ENCODE data around the gene UHMK1. TPM values are rescaled to one million over a fixed set of nuclear protein-coding genes. Genes with fewer than 3 reads are reported as not detected.
"Not testable (repeated sequence)": the region's sequence is repeated elsewhere in the genome, so short reads cannot be mapped to it uniquely, and the experiment has no call there.

The UHMK1 gene
- polyA plus RNA-seq, 3 donors: 6.9 to 23.8 (median 20.2) TPM

DNA sequence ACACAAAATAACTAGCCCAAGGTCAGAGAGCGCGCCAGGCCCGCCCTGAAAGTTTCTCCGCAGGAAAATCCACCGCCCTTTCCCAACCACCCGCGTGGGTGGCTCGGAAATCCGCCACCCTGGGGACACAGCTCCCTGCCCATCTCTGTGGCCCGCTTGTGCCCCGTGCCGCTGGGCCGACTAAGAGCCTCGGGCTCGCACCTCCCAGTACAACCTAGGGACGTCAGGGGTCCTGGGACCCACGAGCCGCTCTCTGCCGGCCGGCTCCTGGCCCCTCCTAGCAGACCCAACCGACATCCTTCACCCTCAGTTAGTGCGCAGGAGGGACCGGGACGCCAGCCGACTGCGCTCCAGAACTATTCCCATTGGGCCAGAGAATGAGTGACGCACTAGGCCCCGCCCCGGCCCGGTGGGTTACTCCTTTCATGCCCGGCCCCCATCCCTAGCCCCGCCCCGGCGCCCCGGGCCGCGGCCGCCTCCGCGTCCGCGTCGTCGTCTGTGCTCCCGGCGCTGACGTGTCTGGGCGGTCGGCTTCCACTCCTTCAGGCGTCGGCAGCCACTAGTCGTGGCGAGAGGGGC is 63.5 kb downstream of the UHMK1 start:
- H3K27ac ChIP-seq (ENCODE audit: low read depth, low read length): peak overlapping the region; percentile 93
- 0% methylated on average over 43 to 53 of the region's 53 CpGs for WGBS, 3 donors

DNA sequence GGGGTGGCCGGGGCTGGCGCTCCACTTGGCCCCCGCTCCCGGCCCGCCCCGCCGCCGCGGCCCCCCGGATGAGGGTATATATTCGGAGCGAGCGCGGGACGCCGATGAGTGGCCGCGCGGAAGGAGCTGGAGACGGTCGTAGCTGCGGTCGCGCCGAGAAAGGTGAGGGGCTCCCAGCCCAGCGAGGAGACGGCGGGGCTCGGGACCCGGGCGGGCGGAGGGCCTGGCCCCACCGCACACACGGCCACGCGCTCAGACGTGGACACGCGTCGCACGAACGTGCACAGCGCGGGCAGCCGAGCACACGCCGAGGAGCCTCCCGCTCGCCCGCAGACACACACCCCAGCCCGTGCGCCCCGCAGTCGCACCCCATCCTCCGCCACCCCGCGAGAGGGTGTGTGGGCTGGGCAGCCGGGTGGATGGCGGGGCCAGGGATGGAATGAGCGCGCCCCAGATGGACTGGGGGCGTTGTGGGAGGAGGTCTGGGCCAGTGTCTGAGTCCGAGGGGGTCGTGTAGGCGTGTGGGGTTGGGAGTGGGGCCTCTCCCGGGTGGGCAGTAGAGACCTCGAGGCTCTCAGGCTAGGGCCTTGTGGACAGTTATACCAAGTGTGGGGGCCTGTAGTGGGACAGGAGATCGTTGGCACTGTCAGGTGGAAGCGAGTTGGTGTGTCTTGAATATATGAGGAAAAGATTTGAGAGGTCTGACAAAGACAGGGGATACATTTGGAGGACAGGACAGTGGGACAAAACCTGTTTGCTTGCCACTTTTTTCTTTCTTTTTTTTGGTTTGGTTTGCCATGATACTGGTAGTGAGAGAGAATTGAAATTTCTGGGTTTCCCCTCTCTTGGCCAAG is 64.2 kb downstream of the UHMK1 start, which contains the start of gene UAP1:
UAP1 (plus strand) TSS at position 107 of the 854 bp plus-strand sequence. CDS start 4,347 bp downstream, outside the sequence.
- peak within 1 kb of the TSS; percentile 93 for H3K27ac ChIP-seq (ENCODE audit: low read depth, low read length)
- 1 to 2% (median 1%) methylated on average over 47 to 69 of the region's 69 CpGs for WGBS, 3 donors

GRCh38 chr1:162562470-162562828 is 64.8 kb downstream of the UHMK1 start:
- 28 to 38% (median 32%) methylated on average over 5 of the region's 5 CpGs for WGBS, 3 donors

GRCh38 chr1:162564762-162565218 is 67.2 kb downstream of the UHMK1 start:
- 46 to 59% (median 56%) methylated on average over 5 of the region's 5 CpGs for WGBS, 3 donors
- H3K27ac ChIP-seq (ENCODE audit: low read depth, low read length): no peak overlapping the region

More at GRCh38 chr1:162562470-162562828, 64.8 kb downstream of the UHMK1 start:
- H3K27ac ChIP-seq (ENCODE audit: low read depth, low read length): peak overlapping the region; percentile 70

DNA sequence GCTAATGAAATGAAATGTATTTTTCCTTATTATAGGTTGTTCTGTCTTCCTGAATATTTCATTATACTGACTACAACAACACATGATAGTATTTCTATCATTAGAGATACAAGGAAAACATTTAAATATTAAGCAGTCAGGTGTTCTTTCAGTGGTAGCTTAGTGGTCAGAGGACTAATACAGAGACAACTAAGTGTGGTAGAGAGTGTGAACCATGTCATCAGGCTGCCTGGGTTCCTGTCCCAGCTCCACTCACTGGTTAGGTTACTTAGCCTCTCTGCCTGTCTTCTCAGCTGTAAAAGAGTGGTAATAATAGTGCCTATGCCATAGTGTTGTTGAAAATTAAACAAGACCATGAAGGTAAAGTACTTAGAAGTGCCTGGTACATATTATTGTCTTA is 67.8 kb downstream of the UHMK1 start:
- H3K27ac ChIP-seq (ENCODE audit: low read depth, low read length): no peak overlapping the region

DNA sequence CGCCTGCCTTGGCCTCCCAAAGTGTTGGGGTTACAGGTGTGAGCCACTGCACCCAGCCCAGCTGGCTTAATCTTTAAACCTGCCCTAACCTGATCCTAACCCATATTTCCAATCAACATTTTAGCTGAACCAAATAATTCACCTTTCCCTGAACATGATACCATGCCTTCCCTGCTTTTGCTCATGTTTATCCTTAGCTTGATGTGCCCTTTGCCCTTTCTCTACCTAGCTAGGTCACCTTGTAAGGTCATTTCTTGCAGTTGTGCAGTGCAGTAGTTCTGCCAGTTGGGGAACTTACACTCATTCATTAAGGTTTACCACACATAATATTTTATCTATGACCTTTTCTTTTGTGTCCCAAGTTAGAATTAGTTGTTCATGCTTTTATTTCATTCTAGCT is 69.3 kb downstream of the UHMK1 start:
- no peak overlapping the region for H3K27ac ChIP-seq (ENCODE audit: low read depth, low read length)
- 93 to 100% (median 93%) methylated on average over 1 of the region's 1 CpG for WGBS, 3 donors

DNA sequence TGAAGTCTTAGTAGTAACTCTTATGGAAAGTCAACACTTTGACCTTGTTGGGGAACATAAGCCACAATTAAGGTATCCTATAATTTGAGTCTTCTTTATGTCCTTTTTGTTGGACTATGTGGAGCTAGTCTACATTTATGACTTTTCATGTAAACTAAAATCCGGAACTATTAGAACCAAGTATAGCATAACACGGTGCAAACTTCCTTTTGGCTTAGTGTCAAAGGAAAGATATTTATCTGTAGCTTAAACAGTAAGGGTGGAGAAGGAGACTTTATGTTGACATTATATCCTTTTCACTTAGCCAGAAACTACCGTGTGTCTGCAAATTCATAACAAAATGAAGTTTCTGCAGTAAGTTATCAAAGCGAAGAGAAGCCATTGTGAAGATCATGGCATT is 71.2 kb downstream of the UHMK1 start:
- WGBS, 3 donors: 36 to 45% (median 43%) methylated on average over 4 of the region's 4 CpGs

DNA sequence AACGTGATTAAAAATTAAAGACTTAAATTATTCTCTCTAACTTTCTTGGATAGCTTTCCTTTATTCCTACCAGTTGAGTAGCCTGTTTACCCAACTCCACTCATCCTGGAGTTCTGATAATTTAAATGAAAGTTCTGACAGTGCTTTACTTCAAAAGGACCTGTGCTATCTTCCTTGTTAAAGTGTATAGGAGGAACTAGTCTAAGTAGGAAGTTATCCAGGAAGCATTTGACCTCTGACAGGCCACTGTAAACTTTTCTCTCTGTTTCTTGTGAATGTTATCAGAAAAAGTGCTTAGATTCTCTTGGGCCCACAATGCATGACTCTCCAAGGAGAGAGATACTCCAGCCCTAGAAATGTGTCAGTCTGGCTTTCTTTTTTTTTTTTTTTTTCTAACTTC is 73.1 kb downstream of the UHMK1 start:
- WGBS, 3 donors: 67 to 81% (median 69%) methylated on average over 1 of the region's 1 CpG

More for the DNA sequence above, 71.2 kb downstream of the UHMK1 start:
- H3K27ac ChIP-seq (ENCODE audit: low read depth, low read length): no peak overlapping the region

DNA sequence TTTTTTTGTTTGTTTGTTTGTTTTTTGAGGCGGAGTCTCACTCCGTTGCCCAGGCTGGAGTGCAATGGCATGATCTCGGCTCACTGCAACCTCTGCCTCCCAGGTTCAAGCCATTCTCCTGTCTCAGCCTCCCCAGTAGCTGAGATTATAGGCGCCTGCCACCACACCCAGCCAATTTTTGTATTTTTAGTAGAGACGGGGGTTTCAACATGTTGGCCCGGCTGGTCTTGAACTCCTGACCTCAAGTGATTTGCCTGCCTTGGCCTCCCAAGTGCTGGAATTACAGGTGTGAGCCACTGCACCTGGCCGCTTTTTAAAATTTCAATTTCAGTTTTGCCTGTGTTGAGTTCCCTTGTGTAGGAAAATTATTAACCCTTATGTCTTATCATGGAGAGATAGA is 73.5 kb downstream of the UHMK1 start:
- H3K27ac ChIP-seq (ENCODE audit: low read depth, low read length): not testable (repeated sequence)
- 72 to 91% (median 87%) methylated on average over 7 of the region's 7 CpGs for WGBS, 3 donors

More for the DNA sequence above, 73.1 kb downstream of the UHMK1 start:
- no peak overlapping the region for H3K27ac ChIP-seq (ENCODE audit: low read depth, low read length)

GRCh38 chr1:162571696-162572095 is 74.1 kb downstream of the UHMK1 start:
- 23 to 83% (median 55%) methylated on average over 1 of the region's 1 CpG for WGBS, 3 donors
- H3K27ac ChIP-seq (ENCODE audit: low read depth, low read length): no peak overlapping the region

GRCh38 chr1:162573136-162573535 is 75.5 kb downstream of the UHMK1 start:
- no peak overlapping the region for H3K27ac ChIP-seq (ENCODE audit: low read depth, low read length)
- WGBS, 3 donors: 44 to 93% (median 90%) methylated on average over 1 of the region's 1 CpG

GRCh38 chr1:162578071-162578700 is 80.6 kb downstream of the UHMK1 start:
- no peak overlapping the region for H3K27ac ChIP-seq (ENCODE audit: low read depth, low read length)
- 60 to 81% (median 75%) methylated on average over 4 of the region's 4 CpGs for WGBS, 3 donors

DNA sequence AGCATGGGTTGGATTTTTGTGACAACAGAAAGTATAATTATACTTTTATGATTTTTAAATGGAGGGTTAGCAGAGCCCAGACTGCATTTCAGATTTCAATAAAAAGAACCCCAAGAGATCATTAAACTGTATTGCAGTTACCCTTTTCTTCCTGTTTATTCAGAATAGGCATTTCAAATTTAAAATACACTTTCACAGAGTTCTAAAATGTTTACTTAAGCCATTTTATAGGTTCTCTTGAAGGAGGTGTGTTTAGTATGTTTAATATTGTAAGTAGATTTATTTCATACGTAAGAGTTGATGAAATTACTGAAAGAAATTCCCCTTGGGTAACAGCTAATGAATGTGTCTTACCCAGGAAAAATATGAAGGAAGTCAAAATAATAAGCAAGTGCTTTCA is 81.3 kb downstream of the UHMK1 start:
- no peak overlapping the region for H3K27ac ChIP-seq (ENCODE audit: low read depth, low read length)
- 55 to 90% (median 72%) methylated on average over 1 of the region's 1 CpG for WGBS, 3 donors

Other genes with a start within 250 kb of the UHMK1 start
- gene SPATA46, start 121.0 kb upstream of the UHMK1 start, polyA plus RNA-seq: not detected
- 1 to 10 TPM; 1.1 to 2.1 (median 1.5) TPM for gene C1orf226, start 116.1 kb upstream of the UHMK1 start, polyA plus RNA-seq
- gene SH2D1B, start 85.7 kb upstream of the UHMK1 start, polyA plus RNA-seq: under 1 TPM; 0.07 to 0.90 (median 0.09) TPM
- 100 to 1,000 TPM in 2 of 3 donors, 10 to 100 TPM in 1; 50.6 to 212 (median 157) TPM for gene UAP1, start 63.9 kb downstream of the UHMK1 start, polyA plus RNA-seq
- gene DDR2, start 134.6 kb downstream of the UHMK1 start, polyA plus RNA-seq: 100 to 1,000 TPM in 1 of 3 donors, 10 to 100 TPM in 1, 1 to 10 TPM in 1; 1.9 to 101 (median 26.4) TPM

All from adipose tissue (tissue), 3 donors.